Prostate gland (tissue), 2 donors: Measurements from ENCODE around the gene KRT75.

Experiments
- POLR2A ChIP-seq: fragments of 450-650 bp; IDR thresholded peaks from one replicate; pipeline ENCODE4 v1.6.1; 2016; ENCODE audit warnings: antibody characterized with exemption, mild to moderate bottlenecking
- POLR2AphosphoS5 ChIP-seq: sonication (generic); formaldehyde crosslinking; IDR thresholded peaks from one replicate; pipeline ENCODE4 v1.6.1; 2017; ENCODE audit warnings: antibody characterized with exemption
- TF ChIP-seq, protein P1 (sequence below), 4 experiments: fragments of 200-600 bp in 2 of 4; fragments of 450-650 bp in 2 of 4; sonication (generic) in 2 of 4; IDR thresholded peaks; 1 replicate in 3 of 4; 2 replicates in 1 of 4; pipeline ENCODE4 v1.5.1; 2016 to 2019; ENCODE audit warnings: antibody characterized with exemption in 4 of 4, mild to moderate bottlenecking in 2 of 4, moderate library complexity in 2 of 4

DNA sequence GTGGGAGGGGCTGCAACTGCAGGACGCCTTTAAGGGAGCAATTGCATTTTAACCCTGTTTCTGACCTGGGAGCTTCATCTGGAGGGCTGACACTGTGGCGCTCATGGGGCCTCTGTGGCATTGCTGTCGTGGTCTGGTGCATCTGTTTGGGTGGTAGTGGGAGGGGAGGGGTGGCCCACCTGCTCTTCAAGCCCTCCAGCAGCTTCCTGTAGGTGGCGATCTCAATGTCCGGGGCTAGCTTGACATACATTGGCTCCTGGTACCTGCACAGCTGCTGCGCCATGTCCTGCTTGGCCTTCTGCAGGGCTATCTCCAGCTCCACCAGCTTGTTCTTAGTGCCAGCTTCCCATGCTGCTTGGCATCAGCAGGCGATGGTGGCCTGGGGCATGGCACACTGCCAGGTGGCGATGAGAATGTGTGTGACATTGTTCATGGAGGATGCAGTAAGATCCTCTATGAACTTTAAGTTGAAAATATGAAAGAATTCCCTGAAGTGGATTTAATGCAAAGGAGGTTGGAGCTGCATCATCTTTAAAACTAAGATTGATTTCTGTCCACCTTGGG lies 20.3 kb downstream of the KRT75 start:
- TF ChIP-seq, protein P1, sequence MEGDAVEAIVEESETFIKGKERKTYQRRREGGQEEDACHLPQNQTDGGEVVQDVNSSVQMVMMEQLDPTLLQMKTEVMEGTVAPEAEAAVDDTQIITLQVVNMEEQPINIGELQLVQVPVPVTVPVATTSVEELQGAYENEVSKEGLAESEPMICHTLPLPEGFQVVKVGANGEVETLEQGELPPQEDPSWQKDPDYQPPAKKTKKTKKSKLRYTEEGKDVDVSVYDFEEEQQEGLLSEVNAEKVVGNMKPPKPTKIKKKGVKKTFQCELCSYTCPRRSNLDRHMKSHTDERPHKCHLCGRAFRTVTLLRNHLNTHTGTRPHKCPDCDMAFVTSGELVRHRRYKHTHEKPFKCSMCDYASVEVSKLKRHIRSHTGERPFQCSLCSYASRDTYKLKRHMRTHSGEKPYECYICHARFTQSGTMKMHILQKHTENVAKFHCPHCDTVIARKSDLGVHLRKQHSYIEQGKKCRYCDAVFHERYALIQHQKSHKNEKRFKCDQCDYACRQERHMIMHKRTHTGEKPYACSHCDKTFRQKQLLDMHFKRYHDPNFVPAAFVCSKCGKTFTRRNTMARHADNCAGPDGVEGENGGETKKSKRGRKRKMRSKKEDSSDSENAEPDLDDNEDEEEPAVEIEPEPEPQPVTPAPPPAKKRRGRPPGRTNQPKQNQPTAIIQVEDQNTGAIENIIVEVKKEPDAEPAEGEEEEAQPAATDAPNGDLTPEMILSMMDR (IDR thresholded peaks at IDR 0.05): no peak
- TF ChIP-seq POLR2AphosphoS5: no peak
- no peak for TF ChIP-seq POLR2A
